Ovary (tissue), 9 donors: ENCODE results near the gene TATDN2. TPM values are rescaled to one million over a fixed set of nuclear protein-coding genes. Genes with fewer than 3 reads are reported as not detected.

Source experiments
- DNase-seq, 5 donors: peaks; one replicate each; pipeline ENCODE4 v3.0.0-alpha.2; 2019 to 2020
- H3K27ac ChIP-seq, 2 donors: fragments of 200-600 bp; one replicate each; pipeline versions ENCODE4 v1.5.1 to v1.8.0; 2019 to 2022
- H3K27me3 ChIP-seq: fragments of 200-600 bp; one replicate; pipeline ENCODE4 v1.8.0; 2022
- H3K36me3 ChIP-seq: fragments of 200-600 bp; sonication (generic); one replicate; pipeline ENCODE4 v1.5.1; 2019
- H3K4me1 ChIP-seq: one replicate; pipeline ENCODE4 v1.8.1; 2013; ENCODE audit warnings: mild to moderate bottlenecking, moderate library complexity; ENCODE audit not compliant: insufficient read depth
- H3K4me3 ChIP-seq: fragments of 200-600 bp; sonication (generic); one replicate; pipeline ENCODE4 v1.5.1; 2017
- H3K9me3 ChIP-seq, 2 donors: fragments of 200-600 bp in 1 of 2; sonication (generic) in 1 of 2; one replicate each; pipeline versions ENCODE4 v1.5.1 to v1.8.1; 2013 to 2019; ENCODE audit warnings: mild to moderate bottlenecking in 1 of 2, moderate library complexity in 1 of 2
- CTCF ChIP-seq, 3 donors: fragments of 450-650 bp in 2 of 3; fragments of 200-600 bp in 1 of 3; IDR thresholded peaks; one replicate each; pipeline versions ENCODE4 v1.5.1 to v1.8.0; 2016 to 2022; ENCODE audit warnings: antibody characterized with exemption in 3 of 3, mild to moderate bottlenecking in 1 of 3
- EP300 ChIP-seq: sonication (generic); formaldehyde crosslinking; IDR thresholded peaks from one replicate; pipeline ENCODE4 v1.6.1; 2017; ENCODE audit warnings: antibody characterized with exemption
- POLR2A ChIP-seq: fragments of 450-650 bp; IDR thresholded peaks from one replicate; pipeline ENCODE4 v1.6.1; 2017; ENCODE audit warnings: antibody characterized with exemption, mild to moderate bottlenecking, moderate library complexity
- WGBS, 3 donors: extraction: QIAGEN DNeasy Blood & Tissue Kit in 1 of 3; methylation state at CpG; one replicate each; pipeline versions ENCODE4 v1.1.5 to v1.1.7; 2013 to 2017; 5-methylcytosine and 5-hydroxymethylcytosine counted together
- intact Hi-C, 4 donors: fragments of 100-400 bp; cut with DNase I; formaldehyde crosslinking; loops; one replicate each; pipeline versions ENCODE4 v1.11.0 to v1.15.1; 2022 to 2023
- polyA plus RNA-seq, 2 donors: library from polyadenylated mRNA; stranded (reverse); fragments of 200-250 nt in 1 of 2; fragments of 350-450 nt in 1 of 2; fragmentation: Illumina TruSeq in 1 of 2; extraction: RNeasy Lipid Tissue Mini Kit (QIAGEN cat#74804) in 1 of 2; gene quantifications; one replicate each; pipeline ENCODE4 v1.2.3, GENCODE V29; 2013 to 2014
- total RNA-seq, 7 donors: library from RNA; depleted of rRNA in 2 of 7; stranded (reverse); fragments of >200 nt in 2 of 7; fragmentation: NEBNext Ultra II Directional in 3 of 7; extraction: Animal tissue kit (Norgen Biotek cat#: 25700) in 3 of 7; gene quantifications; one replicate each; pipeline versions ENCODE4 v1.1.0 to v1.2.4, GENCODE V29; 2016 to 2023
- donor health status: DM: no; HTN: no; CAD: no; lungs with moderate emphysema.
- donor health status: DM: no; HTN: no; CAD: no.
- donor health status: Bipolar disorder and iron deficiency.
- donor health status: DM: yes; HTN: yes; CAD: no.
- donor health status: DM: no; HTN: no; CAD: no.
- donor health status: DM: yes; HTN: yes; CAD: no.

The TATDN2 gene
- total and polyA plus RNA-seq, 9 donors = 17.3 to 46.4 (median 38.7) TPM

GRCh38 chr3:10274601-10275000, 26.3 kb downstream of the TATDN2 start:
- H3K4me1 ChIP-seq = peaks cover 6% of the 10 kb centered on the region
- H3K27ac ChIP-seq = no peak overlapping the region
- no peak overlapping the region for H3K4me3 ChIP-seq
- TF ChIP-seq CTCF (IDR thresholded peaks at IDR 0.05) = no peak
- no peak for TF ChIP-seq EP300
- TF ChIP-seq POLR2A = no peak
- no peaks in the 10 kb centered on the region for H3K9me3 ChIP-seq
- no peaks in the 10 kb centered on the region for H3K27me3 ChIP-seq
- WGBS, 3 donors = 54 to 87% (median 79%) methylated on average over 1 of the region's 1 CpG
- intact Hi-C loops = no loop called here
- no peaks in the 10 kb centered on the region for H3K36me3 ChIP-seq
- DNase-seq = no peak

- Histone ChIP-seq H3K4me3 (no peak overlapping the region), H3K36me3 (no peaks in the 10 kb centered on the region), H3K27me3 (no peaks in the 10 kb centered on the region), H3K27ac (no peak overlapping the region), H3K9me3 (no peaks in the 10 kb centered on the region), H3K4me1 (peaks cover 6% of the 10 kb centered on the region)
- TF ChIP-seq CTCF (IDR thresholded peaks at IDR 0.05) (no peak), EP300 (no peak)
- intact Hi-C loops = no loop called here
- peak in 1 of 5 donors; percentile 5 for DNase-seq
- 78 to 91% (median 85%) methylated on average over 3 of the region's 3 CpGs for WGBS, 3 donors
Observed at GRCh38 chr3:10277115-10277625, 28.9 kb downstream of the TATDN2 start.

DNA sequence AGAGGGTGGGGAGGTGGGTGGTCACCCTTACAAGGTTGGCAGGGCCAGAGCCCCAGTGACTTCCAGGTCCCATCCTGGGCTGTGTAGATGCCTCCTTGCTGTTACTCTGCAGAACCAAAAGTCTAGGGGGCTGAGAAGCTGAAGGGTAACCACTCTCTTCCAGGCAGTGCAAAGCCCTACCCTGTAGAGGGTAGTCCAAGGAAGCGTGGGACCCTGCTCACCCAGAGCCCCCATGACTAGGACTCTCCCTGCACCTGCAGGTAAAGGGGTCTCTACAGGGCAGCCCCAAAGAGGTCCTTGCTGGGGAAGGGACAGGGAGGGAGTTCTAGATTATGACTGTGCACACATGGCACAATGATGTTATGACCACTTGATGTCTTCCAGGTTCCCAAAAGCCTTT, 30.2 kb downstream of the TATDN2 start:
- Histone ChIP-seq H3K4me3 (no peak overlapping the region), H3K4me1 (no peaks in the 10 kb centered on the region), H3K27ac (no peak overlapping the region), H3K9me3 (no peaks in the 10 kb centered on the region), H3K27me3 (no peaks in the 10 kb centered on the region), H3K36me3 (no peaks in the 10 kb centered on the region)
- intact Hi-C loops = no loop called here
- peak in 2 of 5 donors; percentile 2 to 20 for DNase-seq
- TF ChIP-seq EP300 = no peak
- TF ChIP-seq POLR2A = no peak
- no peak for TF ChIP-seq CTCF (IDR thresholded peaks at IDR 0.05)
- WGBS, 3 donors = 94 to 100% (median 96%) methylated on average over 1 of the region's 1 CpG

DNA sequence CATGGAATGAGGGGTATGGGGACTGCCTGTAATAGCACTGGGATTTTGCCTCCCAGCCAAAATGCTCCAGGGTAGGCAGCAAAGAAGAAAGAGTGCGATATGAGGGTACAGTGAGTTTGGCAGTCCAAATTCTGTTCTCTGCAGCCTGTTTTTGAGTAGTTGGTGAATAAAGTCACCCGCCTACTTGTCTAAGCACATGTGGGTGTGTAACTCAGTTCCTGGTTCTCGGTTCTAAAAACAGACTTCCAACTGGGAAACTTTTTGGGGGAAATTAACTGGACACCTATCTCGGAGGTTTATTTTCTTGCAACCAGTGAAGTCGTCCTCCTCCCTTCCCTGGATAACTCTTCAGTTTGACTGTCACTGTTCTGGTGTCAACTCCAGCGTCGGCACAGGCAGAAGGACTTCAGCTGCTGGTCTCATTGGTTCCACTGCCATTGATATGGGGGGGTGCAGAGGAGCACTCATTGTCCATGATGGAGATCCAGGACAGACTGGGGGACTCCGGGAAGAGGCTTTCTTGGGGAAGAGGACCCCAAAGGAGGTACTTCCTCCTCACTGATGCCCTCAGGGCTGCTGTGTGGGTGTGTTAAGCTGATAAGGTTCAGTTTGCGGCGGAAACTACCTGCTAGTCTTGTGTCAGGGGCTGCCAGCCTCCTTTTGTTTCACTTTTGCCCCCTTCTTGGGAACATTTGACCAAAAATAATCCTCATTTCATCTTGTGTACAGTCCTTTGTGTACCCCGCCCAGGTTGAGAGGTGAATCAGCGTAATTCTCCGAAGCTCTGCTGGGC, 31.3 kb downstream of the TATDN2 start:
- no peaks in the 10 kb centered on the region for H3K4me1 ChIP-seq
- no peak overlapping the region for H3K27ac ChIP-seq
- no peak for TF ChIP-seq EP300
- no peak for TF ChIP-seq POLR2A
- TF ChIP-seq CTCF (IDR thresholded peaks at IDR 0.05) = no peak
- no peaks in the 10 kb centered on the region for H3K27me3 ChIP-seq
- 86 to 91% (median 87%) methylated on average over 13 of the region's 13 CpGs for WGBS, 3 donors
- DNase-seq = peak in 2 of 5 donors; percentile 4 to 8
- intact Hi-C loops = no loop called here
- H3K9me3 ChIP-seq = no peaks in the 10 kb centered on the region
- no peak overlapping the region for H3K4me3 ChIP-seq
- no peaks in the 10 kb centered on the region for H3K36me3 ChIP-seq
